Activated CD4-positive, CD25-positive, alpha-beta regulatory T cell treated with anti-CD3 and anti-CD28 coated beads, Interleukin-2, amount 50 U/mL, for 16 hours (primary cell): Measurements from ENCODE around the gene NKX3-2.

ENCODE experiments used
- DNase-seq: peaks from one replicate; pipeline ENCODE4 v3.0.0-alpha.2; 2020; ENCODE audit warnings: low read depth, low spot score

The NKX3-2 gene

DNA sequence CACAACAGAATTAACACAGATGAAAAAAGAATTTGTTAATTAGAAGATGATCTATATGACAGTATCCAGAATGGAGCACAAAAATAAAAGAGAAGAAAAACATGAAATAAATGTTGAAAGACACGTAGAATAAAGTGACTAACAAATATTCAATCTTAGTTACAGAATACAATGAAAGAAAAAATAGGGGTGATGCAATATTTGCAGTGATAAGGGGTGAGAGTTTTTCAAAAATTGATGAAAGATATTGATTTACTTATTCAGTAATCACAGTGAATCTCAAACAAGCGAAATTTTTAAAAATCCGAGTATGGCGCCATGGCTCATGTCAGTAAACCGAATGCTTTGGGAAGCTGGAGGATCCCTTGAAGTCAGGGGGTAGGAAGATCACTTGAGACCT is 39.9 kb downstream of the NKX3-2 start:
- DNase-seq: no peak

- no peak for DNase-seq
Observed at GRCh38 chr4:13498469-13498868, 45.8 kb downstream of the NKX3-2 start.

DNA sequence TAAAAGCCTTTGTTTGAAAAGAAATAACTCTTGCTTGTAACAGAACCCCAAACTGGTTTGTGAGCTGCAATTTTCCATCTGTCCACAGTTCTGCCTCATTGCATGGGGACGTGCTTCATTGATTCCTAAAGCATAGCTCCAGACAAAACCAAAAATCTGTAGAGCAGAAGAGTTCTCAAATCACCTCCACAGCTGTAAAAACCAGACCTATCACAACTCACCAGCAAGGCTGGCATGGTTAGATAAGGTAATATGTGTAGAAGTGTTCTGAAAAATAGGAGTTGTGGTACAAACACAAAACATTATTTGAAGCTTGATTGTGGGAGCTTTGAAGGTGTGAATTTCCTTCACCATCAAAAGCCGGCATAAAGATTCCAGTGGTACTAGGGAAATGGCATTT is 47.7 kb downstream of the NKX3-2 start:
- no peak for DNase-seq

GRCh38 chr4:13495753-13496152 is 48.6 kb downstream of the NKX3-2 start:
- DNase-seq: no peak

DNA sequence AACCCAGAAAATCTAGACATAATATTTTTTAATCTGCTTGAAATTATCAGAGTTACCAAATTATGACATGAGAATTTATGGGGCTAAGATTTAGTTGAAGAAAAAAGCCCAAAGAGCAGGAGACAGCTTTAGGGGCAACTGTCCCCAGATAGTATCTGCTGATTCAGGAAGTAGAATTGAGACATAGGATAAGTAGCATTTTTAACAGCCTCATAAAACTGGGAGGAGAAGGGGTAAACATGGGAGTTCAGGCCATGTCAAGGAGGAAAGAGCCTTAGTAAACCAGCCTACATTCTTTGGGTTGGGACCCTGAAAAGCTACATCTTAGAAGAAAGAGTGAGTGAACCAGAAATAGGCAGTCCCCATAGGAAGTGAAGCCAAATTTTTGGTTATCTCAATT is 50.5 kb downstream of the NKX3-2 start:
- no peak for DNase-seq

- no peak for DNase-seq
Observed at GRCh38 chr4:13492747-13493146, 51.6 kb downstream of the NKX3-2 start.
